NCI-H748 (cell line): ENCODE results near the gene ZMIZ1.

Experiments used
- DNase-seq: peaks from one replicate; lab custom pipeline; 2025; ENCODE audit not compliant: unreplicated experiment; lab: John Stamatoyannopoulos, UW

ZMIZ1 gene

DNA sequence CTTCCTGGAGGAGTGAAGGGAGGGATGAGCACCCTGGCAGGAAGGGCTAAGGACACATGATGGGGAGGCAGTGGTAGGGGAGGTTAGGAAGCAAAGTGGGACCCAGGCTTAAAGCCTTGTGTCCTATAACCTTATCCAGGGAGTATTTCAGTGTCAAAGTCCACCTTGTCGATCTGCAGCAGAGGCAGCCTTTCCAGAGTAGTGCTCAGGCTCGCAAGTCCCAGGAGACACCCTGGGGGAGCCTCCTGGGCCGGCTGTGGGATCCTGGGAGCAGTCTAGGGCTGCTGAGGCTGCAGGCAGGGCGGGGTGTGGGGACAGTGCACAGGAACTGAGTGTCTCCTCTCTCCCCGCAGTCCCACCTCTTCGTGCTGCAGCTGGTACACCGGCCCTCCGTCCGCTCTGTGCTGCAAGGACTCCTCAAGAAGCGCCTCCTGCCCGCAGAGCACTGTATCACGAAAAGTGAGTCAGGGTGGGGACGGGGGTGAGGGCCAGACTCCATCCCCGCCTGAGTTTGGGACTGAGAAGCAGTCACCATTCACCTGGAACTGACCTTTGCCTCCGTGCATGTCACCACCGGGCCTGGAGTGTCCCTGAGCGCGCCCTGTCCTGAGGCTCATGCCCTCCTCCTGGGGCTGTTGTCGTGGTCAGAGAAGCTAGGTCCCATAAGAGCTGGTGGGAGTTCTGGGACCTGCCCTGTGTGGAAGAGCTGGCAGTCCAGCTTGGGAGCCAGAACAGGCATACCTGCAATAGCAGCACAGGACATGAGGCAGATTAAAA lies 233.2 kb downstream of the ZMIZ1 start:
- DNase-seq = no peak

DNA sequence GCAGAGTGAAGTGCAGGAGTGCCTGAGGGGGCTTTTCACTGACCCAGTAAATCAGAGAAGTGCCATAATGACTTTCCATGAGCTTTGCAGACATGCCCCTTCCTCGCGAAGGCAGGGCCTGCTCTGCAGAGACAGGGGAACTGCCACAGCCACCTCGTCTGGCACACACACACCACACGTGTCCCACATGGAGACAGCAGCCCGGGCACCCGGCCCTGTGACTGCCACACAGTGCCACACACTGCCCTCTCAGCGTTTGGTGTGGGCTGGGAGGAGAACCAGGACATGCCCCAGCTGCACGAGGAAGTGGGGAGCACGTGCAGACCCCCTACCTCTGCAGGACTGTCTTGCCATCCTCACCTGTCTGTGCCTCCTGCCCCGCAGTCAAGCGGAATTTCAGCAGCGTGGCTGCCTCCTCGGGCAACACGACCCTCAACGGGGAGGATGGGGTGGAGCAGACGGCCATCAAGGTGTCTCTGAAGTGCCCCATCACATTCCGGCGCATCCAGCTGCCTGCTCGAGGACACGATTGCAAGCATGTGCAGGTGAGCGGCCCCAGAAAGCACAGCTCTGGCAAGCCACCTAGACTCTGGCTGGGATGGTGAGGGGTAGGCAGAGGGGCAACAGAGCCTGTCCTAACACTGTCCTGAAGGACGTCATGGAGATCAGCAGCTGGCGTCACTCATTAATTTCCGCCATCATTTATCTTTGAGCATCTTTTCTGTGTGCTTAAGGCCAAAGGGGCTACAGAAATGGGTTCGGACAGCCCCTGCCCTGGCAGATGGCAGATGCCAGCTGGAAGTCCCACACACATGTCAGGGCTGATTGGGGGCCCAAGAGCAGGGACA lies 235.1 kb downstream of the ZMIZ1 start:
- DNase-seq = no peak

DNA sequence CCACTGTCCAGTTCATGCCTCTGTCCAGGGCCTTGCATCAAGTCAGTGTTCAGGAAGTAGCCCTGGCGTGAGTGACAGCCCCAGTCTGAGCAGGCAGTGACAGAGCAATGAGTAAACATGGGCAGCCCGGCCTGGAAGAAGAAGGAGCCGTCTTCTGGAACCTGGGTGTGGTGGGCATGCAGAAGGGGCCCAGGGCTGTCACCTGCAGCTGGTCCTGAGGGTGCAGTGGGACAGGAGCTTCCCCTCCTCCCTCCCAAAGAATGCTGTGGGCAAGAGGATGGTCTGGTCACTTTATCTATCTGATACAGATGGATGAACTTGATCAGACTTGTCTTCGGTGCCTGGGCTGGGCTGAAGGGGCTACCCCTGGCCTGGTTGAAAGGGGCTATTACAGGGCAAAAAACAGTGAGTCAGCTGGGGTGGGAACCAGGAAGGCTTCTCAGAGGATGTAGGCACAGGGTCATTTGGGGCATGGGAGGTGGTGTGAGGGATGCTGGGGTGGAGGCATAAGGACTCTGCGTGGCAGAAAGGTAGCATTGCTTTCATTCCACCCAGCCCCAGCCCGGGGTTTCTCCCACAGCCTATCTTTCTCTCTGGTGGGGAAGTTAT lies 235.8 kb downstream of the ZMIZ1 start:
- DNase-seq = no peak

DNA sequence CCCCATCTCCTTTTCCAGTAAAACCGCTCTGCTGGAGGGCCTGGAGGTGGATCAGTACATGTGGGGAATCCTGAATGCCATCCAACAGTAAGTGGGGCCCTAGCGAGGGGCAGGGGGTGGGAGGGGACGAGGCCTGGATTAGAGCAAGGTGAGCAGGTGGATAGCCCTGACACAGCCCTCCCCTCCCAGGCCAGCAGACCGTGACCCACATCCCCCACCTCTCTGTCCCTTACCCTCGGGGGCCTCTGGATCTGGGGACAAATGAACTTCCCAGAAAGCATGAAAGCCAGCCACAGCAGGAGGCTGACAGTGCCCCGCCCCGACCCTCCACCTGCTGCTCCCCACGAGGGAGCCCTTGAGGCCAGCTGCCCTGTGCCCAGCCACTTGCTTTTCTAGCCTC lies 236.7 kb downstream of the ZMIZ1 start:
- DNase-seq = no peak

DNA sequence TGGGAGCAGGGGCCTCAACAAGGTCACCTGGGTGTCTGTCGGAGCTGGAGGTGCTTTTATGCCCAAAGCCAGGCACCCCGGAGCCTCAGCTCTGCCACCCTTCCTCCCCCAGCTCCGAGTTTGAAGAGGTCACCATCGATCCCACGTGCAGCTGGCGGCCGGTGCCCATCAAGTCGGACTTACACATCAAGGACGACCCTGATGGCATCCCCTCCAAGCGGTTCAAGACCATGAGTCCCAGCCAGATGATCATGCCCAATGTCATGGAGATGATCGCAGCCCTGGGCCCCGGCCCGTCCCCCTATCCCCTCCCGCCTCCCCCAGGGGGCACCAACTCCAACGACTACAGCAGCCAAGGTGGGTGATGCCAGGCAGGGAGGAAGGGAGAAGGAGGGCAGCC lies 237.2 kb downstream of the ZMIZ1 start:
- DNase-seq = no peak

DNA sequence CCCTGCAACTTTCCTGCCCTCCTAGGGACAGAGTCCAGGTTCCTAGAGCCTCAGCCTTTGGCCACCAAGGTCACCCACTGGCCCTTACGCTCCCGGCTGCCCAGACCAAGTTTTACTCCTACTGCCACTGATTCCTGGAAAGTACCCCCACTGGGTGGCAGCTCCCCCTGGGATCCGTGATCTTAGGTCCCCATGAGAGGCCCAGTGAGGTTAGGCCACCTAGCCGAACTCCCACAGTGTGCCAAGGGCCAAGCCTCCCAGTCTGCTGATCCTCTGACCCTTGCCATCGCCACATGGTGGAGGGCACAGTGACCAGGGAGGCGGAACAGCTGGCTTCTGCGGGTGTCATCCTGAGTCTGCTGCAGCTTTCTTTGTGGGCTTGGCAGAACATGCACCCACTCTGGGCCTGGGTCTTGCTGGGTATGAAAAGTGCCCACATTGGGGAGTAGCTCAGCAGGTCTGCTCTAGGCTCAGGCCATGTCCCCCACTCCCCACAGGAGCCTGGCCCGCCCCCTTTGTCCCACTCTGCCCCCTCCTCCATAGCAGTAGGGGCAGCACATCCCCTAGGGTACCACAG lies 238.0 kb downstream of the ZMIZ1 start:
- DNase-seq = no peak

DNA sequence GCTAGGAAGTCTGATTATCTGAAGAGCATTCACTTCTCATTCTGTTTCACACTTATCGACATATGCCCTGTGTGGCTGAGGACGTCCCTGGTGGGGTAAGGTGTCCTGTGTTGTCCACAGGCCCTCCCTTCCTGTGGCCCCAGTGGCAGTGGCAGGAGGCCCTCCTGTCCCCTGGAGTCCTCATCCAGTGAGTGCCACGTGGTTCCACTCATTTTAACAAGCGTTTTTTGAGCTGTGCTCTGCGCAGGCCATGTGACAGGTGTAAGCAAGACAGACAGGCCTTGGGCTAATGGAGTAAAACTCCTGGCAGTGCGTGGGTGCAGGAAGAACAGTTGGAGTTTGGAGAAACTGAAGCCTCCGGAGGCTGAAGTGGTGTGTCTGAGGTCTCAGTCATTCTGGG lies 239.2 kb downstream of the ZMIZ1 start:
- no peak for DNase-seq

DNA sequence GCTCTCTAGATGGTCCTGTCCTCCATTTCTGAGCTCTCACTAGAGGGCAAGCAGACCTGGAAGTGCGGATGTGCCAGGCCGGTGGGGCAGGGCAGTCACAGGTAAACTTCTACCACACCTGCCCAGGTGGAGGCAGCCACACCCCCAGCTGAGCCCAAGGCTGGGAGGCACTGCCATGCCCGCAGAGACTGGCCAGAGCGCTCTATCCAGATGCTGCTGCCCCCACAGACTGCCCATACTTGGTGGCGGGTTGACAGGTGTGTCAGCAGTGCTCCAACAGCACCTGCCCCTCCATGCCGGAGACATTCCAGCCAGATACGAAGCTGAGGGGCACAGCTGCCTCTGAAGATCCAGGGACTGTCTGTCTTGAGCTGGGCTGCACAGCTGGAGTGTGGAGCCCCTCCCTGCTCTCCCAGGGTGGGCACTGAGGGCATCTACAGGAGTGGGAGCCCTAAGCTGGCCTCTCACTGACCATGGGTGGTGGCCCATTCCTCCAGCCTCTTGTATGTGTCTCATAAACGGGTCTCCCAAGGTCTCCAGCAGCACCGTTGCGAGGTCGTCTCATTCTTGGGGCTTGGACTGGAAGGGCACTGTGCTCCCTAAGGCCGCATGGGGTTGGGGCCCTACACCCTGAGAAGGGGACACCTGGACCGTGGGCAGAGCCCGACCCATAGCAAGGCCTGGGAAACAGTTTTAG lies 240.4 kb downstream of the ZMIZ1 start:
- DNase-seq = no peak

DNA sequence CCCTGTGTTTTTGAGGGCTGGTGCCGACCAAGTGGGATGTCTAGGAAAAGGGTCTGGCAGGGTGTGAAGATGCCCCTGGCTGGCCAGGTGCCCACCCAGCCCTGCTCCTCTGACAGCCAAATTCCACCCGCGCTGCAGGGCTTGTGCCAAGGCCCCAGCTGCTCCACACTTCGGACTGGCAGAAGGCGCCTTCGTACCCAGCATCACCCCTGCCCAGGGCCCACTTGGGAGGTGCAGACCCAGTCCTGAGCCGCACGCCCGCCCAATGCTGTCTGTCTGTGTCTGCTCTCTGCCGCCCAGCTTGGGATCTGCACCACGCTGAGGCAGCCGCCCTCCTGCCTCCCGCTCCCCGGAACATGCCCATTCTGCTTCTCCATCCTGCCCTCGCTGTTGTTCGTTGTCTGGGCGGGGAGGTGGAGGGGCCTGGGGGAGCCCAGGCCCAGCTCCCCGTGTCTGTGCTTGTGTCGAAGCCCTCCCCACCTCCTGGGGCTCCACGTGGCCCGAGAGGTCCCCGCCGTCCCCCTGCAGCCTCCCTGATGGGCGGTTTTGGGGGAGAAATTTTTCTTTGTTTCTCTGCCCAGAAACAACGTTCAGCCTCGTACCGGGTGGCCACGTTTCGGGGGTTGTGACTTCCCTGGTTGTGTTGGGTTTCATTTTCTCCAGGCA lies 241.6 kb downstream of the ZMIZ1 start:
- no peak for DNase-seq

DNA sequence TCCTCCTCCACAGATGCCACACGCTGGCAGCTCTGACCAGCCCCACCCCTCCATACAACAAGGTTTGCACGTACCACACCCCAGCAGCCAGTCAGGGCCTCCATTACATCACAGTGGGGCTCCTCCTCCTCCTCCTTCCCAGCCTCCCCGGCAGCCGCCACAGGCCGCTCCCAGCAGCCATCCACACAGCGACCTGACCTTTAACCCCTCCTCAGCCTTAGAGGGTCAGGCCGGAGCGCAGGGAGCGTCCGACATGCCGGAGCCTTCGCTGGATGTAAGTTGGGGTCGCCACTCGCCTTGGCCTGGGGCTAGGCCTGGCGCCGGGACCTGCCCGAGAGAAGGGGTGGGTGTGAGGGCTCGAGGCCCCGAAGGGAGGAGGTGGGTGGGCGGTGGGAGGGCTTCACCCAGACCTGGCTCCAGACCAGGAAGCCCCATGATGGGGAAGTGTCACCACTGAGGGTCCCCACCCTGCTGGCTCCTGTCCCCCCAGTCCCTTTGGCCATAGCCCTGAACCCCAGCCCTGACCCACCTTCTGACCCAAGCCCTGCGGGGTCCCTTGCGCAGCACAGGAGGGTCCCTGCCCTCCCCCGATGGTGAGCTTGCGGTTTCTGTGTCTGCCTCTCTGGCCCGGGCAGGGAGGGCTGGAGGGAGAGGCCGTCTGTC lies 242.3 kb downstream of the ZMIZ1 start:
- DNase-seq = no peak

DNA sequence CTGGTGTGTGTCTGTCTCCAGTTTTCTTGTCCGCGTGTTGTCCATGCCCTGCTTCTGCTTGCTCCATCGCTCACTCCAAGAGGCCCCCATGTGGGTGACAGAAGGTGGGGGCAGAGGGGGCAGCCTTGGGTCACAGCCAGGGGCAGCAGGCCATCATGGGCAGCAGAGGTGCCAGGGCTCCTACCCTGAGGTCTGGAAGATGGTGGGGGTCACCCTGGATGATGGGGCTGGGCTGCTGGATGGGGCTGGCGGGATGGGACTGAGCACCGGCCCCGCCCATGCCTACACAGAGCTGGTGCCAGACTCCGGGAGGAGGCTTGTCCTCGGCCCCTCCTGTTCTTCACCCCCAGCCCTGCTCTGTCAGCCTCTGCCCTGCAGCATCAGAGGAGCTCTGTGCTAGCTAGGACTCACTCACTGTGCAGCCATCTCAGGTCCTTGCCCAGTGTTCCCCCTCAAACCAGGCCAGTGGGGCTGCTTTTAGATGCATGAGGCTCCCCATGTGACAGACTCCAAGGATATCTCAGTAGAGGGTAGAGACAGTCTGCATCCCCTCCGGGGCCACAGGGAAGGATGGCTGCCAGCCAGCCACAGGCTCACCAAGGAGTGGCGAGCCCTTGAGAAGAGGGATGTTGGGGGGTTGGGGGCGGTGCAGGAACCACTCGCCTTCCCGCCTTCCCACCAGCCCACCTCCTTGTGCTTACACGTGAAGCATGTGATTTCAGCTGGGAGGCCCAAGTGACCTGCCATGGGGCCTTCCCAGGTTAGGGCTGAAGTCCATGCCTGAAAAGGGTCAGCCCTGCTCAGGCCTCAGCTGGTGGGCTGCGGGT lies 243.0 kb downstream of the ZMIZ1 start:
- DNase-seq = no peak

DNA sequence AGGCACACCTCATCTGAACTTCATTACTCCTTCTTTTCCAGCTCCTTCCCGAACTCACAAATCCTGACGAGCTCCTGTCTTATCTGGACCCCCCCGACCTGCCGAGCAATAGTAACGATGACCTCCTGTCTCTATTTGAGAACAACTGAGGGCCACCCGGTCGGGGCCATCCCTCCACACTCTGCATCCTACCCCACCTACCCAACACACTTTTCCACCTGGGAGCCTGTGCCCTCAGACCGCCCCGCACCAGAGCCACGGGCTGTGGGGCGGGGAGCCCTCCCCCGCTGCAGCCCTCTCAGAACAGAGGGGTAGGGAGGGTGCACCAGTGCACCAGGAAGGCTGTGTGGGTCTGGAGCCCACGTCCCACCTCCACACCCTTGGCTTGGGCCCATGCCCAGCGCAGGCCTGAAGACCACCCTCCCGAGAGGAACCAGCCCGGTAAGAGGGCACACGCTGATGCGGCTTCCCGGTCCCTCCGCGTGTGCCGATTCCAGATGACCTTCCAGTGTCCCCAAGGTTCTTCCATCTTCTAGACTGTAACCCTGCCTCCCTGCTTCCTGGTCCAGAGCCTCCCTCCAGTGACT lies 243.9 kb downstream of the ZMIZ1 start:
- DNase-seq = no peak

DNA sequence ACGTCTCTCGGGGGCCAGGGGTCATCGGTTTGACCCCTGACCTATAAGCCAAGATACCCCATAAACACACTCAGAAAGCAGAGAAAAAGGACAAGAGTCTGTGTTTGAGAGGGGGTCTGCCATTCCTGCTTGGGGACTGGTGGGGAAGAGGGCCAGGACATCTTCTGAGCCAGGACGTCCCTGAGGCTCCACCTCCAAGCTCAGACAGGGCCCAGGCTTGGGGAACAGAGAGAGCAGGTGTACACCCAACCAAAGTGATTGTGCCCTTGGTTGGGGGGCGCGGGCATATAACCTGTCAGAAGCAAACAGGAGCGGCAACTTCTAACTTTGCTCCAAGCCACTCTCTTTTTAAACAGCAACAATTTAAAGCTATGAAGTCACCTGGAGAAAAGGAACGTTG lies 244.6 kb downstream of the ZMIZ1 start:
- no peak for DNase-seq

DNA sequence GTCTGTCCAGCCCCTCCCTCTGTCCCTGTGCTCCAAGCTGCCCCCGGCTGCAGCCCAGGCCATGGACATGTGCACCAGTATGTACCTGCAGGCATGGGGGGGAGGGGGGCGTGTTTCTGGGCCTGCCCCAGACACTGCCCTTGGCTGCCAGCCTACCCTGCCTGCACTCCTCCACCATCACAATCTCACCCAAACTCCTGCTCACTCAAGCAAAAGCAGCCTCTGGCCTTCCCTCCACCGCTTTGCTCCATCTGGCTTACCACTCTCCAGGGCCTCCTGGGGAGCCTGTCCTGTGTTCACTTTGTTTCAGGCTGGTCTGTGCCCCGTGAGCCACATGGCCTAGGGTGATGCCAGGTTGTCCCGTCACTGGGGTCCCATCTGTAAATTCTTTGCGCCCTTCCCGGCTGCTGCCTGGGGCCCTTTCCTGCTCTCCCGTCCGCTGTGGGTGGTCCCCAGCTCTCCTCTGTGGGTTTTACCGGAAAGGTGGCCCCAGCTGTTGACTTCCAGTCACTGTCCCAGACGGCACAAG lies 245.2 kb downstream of the ZMIZ1 start:
- DNase-seq = no peak

DNA sequence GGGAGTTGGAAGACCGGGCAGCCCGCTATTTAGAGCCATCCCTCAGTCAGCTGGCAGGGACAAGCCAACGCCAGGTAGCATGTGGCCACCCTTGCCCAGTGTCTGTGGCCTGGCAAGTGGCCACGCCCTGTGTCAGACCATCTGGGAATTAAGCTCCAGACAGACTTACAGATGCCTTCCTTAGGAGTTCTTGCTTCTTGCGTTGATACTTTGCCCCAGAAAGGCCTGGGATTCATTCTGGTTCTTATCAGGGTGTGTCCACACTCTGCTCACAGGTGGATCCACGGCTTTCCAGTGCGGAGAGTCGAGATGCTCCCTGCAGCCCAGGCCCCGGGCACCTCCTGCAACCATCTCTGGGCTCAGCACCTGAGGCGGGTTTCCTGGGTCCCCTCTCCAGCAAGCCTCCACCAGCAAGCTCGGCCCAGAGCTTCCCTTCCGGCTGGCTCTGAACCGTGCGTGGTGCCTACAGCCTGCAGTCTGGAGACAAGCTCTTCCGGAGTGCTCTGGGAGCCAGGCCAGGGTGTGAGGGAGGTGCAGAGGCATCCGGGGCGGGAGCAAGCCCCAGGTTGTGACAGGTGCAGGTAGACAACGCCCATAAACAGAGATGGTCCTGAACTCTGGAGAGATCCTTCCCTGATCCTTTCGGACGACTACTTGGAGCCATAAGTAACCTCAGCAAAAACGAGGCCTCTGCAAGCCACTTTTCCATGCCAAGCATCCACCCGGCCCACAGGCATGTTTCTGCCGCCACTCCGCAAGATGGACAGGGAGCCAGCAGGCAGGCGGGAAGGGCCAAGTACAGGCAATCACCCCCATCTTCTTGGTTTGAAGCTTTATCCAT lies 246.2 kb downstream of the ZMIZ1 start:
- no peak for DNase-seq

DNA sequence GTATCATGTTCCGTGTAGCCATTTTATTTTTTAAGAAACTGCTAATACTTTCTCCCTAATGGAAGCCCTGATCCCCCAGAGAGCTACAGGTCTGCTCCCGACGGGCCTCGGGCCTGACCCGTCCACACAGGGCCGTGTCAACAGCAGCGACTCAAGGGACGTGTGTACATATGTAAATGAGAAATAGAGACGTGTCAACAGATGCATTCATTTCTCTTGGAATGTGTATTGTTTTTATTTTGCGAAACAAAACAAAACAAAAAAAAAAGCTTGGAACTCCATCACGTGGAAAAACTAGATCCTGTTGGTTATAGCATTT lies 246.8 kb downstream of the ZMIZ1 start:
- DNase-seq = no peak

DNA sequence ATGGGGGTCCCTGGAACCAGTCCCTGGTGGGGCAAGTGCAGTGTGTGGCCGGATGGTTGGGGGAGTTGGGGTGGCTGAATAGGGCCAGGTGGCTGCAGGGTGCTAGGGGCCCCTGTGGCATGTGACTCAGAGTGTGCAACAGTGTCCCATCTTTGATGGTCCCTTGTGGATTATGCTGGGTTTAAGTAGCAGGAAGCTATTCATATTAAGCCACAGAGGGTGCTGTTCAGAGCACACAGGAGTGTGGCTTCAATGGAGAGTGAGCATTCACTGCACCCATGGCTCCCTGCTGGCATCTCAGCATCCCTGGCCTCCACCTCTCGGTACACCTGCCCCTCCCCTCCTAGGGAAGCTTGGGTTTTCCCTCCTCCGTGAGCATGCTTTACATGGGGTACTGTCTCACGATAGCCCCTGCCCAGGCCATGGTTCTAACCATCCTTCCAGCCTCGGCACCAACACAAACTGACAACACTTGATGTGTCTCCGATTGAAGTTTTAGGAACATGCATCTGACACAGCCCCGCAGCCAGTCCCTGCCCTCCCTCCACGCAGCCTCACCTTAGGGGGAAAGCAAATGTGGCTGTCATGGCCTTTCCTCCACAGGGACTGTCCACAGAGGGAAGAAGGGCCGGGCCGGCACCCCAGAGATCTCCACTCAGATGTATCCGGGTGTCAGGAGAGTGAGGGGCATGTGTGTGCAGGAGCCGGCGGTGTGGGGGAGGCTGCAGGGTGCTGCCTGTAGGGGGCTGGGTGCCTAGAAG lies 248.1 kb downstream of the ZMIZ1 start:
- no peak for DNase-seq
